ENCODE measurements around the gene KLHDC1. TPM values are rescaled to one million over a fixed set of nuclear protein-coding genes. Genes with fewer than 3 reads are reported as not detected.
"Not testable (repeated sequence)": the region's sequence is repeated elsewhere in the genome, so short reads cannot be mapped to it uniquely, and the experiment has no call there.

Gene KLHDC1
- total RNA-seq, 1 donor from 2014 or later: 0.99 TPM

GRCh38 chr14:49692193-49692757 lies 645 bp upstream of the KLHDC1 start:
- TF ChIP-seq EZH2 (IDR thresholded peaks at IDR 0.05) (no peak), EZH2phosphoT487 (IDR thresholded peaks at IDR 0.05) (no peak), CTCF (IDR thresholded peaks at IDR 0.05) (no peak)
- H4K20me1 ChIP-seq (ENCODE audit: low read depth): no peaks in the 10 kb centered on the region
- H3K4me2 ChIP-seq: peak overlapping the region; percentile 86
- H3F3A ChIP-seq (ENCODE audit: low read depth): peaks cover 46% of the 10 kb centered on the region
- no peak overlapping the region for H3K27ac ChIP-seq
- peak overlapping the region; percentile 63 for H3K4me3 ChIP-seq
- H3K36me3 ChIP-seq: no peaks in the 10 kb centered on the region
- Mint-ChIP-seq H3K27ac (peak overlapping the region; percentile 1), H3K9me3 (peaks cover 2% of the 10 kb centered on the region), H3K4me3 (peak overlapping the region; percentile 83), H3K36me3 (peaks cover under 1% of the 10 kb centered on the region), H3K4me1 (peaks cover 26% of the 10 kb centered on the region), H3K27me3 (ENCODE audit: insufficient read depth, low read depth) (peaks cover 6% of the 10 kb centered on the region)
- H3K79me2 ChIP-seq (ENCODE audit: low read depth): peaks cover 6% of the 10 kb centered on the region
- peaks cover 43% of the 10 kb centered on the region for H3K27me3 ChIP-seq
- H3K9ac ChIP-seq: no peak overlapping the region
- DNase-seq (ENCODE audit: low spot score): no peak
- no peaks in the 10 kb centered on the region for H3K9me3 ChIP-seq (ENCODE audit: low read depth)
- H2AFZ ChIP-seq (replicated peaks): peak overlapping the region; percentile 97
- peaks cover 8% of the 10 kb centered on the region for H3K4me1 ChIP-seq

- H2AFZ ChIP-seq (replicated peaks); DNase-seq (ENCODE audit: low spot score); H3K4me1 ChIP-seq; H3K27ac Mint-ChIP-seq; H3K36me3 Mint-ChIP-seq; H3K27ac ChIP-seq; H3K27me3 Mint-ChIP-seq (ENCODE audit: insufficient read depth, low read depth); H3K9me3 ChIP-seq (ENCODE audit: low read depth); H3K36me3 ChIP-seq; H3K9me3 Mint-ChIP-seq; H3K9ac ChIP-seq; H3K79me2 ChIP-seq (ENCODE audit: low read depth); H4K20me1 ChIP-seq (ENCODE audit: low read depth): not testable (repeated sequence)
- Histone ChIP-seq H3K4me2 (peak overlapping the region; percentile 86), H3F3A (ENCODE audit: low read depth) (peaks cover 36% of the 10 kb centered on the region), H3K27me3 (peaks cover 41% of the 10 kb centered on the region), H3K4me3 (peak overlapping the region; percentile 63)
- Mint-ChIP-seq H3K4me3 (peak overlapping the region; percentile 89), H3K4me1 (peaks cover 16% of the 10 kb centered on the region)
Observed at GRCh38 chr14:49693735-49694124, 810 bp downstream of the KLHDC1 start.

GRCh38 chr14:49702725-49703124 lies 9.8 kb downstream of the KLHDC1 start:
- Histone ChIP-seq H3K27me3 (no peaks in the 10 kb centered on the region), H3K27ac (no peak overlapping the region), H3K36me3 (no peaks in the 10 kb centered on the region), H2AFZ (replicated peaks) (no peak overlapping the region), H4K20me1 (ENCODE audit: low read depth) (no peaks in the 10 kb centered on the region), H3F3A (ENCODE audit: low read depth) (no peaks in the 10 kb centered on the region), H3K4me1 (no peaks in the 10 kb centered on the region), H3K9me3 (ENCODE audit: low read depth) (no peaks in the 10 kb centered on the region), H3K9ac (no peak overlapping the region), H3K4me3 (no peak overlapping the region), H3K79me2 (ENCODE audit: low read depth) (no peaks in the 10 kb centered on the region), H3K4me2 (no peak overlapping the region)
- DNase-seq (ENCODE audit: low spot score): no peak
- Mint-ChIP-seq H3K36me3 (no peaks in the 10 kb centered on the region), H3K27ac (no peak overlapping the region), H3K4me1 (peaks cover 7% of the 10 kb centered on the region), H3K4me3 (no peak overlapping the region), H3K27me3 (ENCODE audit: insufficient read depth, low read depth) (no peaks in the 10 kb centered on the region), H3K9me3 (no peaks in the 10 kb centered on the region)
- no peak for TF ChIP-seq CTCF (IDR thresholded peaks at IDR 0.05)
- TF ChIP-seq EZH2 (IDR thresholded peaks at IDR 0.05): no peak
- TF ChIP-seq EZH2phosphoT487 (IDR thresholded peaks at IDR 0.05): no peak

- H3K79me2 ChIP-seq (ENCODE audit: low read depth): no peaks in the 10 kb centered on the region
- no peak for DNase-seq (ENCODE audit: low spot score)
- H3K27ac Mint-ChIP-seq: no peak overlapping the region
- H3K36me3 Mint-ChIP-seq: no peaks in the 10 kb centered on the region
- H3K4me1 Mint-ChIP-seq: peaks cover 7% of the 10 kb centered on the region
- H3K4me1 ChIP-seq: no peaks in the 10 kb centered on the region
- no peak overlapping the region for H3K4me3 Mint-ChIP-seq
- H2AFZ ChIP-seq (replicated peaks): no peak overlapping the region
- H3K27ac ChIP-seq: no peak overlapping the region
- no peak overlapping the region for H3K4me2 ChIP-seq
- no peaks in the 10 kb centered on the region for H4K20me1 ChIP-seq (ENCODE audit: low read depth)
- H3K36me3 ChIP-seq: no peaks in the 10 kb centered on the region
- no peaks in the 10 kb centered on the region for H3K27me3 ChIP-seq
- no peak for TF ChIP-seq CTCF (IDR thresholded peaks at IDR 0.05)
- no peak for TF ChIP-seq EZH2phosphoT487 (IDR thresholded peaks at IDR 0.05)
- TF ChIP-seq EZH2 (IDR thresholded peaks at IDR 0.05): no peak
- no peak overlapping the region for H3K9ac ChIP-seq
- no peaks in the 10 kb centered on the region for H3F3A ChIP-seq (ENCODE audit: low read depth)
- H3K27me3 Mint-ChIP-seq (ENCODE audit: insufficient read depth, low read depth): no peaks in the 10 kb centered on the region
- no peaks in the 10 kb centered on the region for H3K9me3 ChIP-seq (ENCODE audit: low read depth)
- H3K4me3 ChIP-seq: no peak overlapping the region
- no peaks in the 10 kb centered on the region for H3K9me3 Mint-ChIP-seq
Observed at GRCh38 chr14:49703965-49704364, 11.0 kb downstream of the KLHDC1 start.

- H3K27me3 Mint-ChIP-seq (ENCODE audit: insufficient read depth, low read depth); H3K9me3 Mint-ChIP-seq; H3K27ac Mint-ChIP-seq; H3K79me2 ChIP-seq (ENCODE audit: low read depth); H3K4me1 ChIP-seq; H3K4me3 Mint-ChIP-seq; H3K9ac ChIP-seq; H3K36me3 Mint-ChIP-seq; H3K27ac ChIP-seq; H3K9me3 ChIP-seq (ENCODE audit: low read depth); H3K4me2 ChIP-seq; H3F3A ChIP-seq (ENCODE audit: low read depth); H3K4me1 Mint-ChIP-seq; H2AFZ ChIP-seq (replicated peaks); DNase-seq (ENCODE audit: low spot score); H4K20me1 ChIP-seq (ENCODE audit: low read depth); H3K27me3 ChIP-seq; H3K4me3 ChIP-seq; H3K36me3 ChIP-seq: not testable (repeated sequence)
Observed at GRCh38 chr14:49704471-49704870, 11.6 kb downstream of the KLHDC1 start.

- not testable (repeated sequence) for H2AFZ ChIP-seq (replicated peaks); H3K27ac ChIP-seq; H3K4me1 Mint-ChIP-seq; H3K79me2 ChIP-seq (ENCODE audit: low read depth); H3K36me3 Mint-ChIP-seq; H3K4me3 ChIP-seq; H3K9me3 Mint-ChIP-seq; H3K9me3 ChIP-seq (ENCODE audit: low read depth); DNase-seq (ENCODE audit: low spot score); H3K4me3 Mint-ChIP-seq; H3K9ac ChIP-seq; H3K27me3 ChIP-seq; H4K20me1 ChIP-seq (ENCODE audit: low read depth); H3K36me3 ChIP-seq; H3K4me1 ChIP-seq; H3K4me2 ChIP-seq; H3F3A ChIP-seq (ENCODE audit: low read depth); H3K27me3 Mint-ChIP-seq (ENCODE audit: insufficient read depth, low read depth); H3K27ac Mint-ChIP-seq
Observed at GRCh38 chr14:49710993-49711392, 18.1 kb downstream of the KLHDC1 start.
